ENCODE data around the gene FBXO34.

FBXO34 gene

DNA sequence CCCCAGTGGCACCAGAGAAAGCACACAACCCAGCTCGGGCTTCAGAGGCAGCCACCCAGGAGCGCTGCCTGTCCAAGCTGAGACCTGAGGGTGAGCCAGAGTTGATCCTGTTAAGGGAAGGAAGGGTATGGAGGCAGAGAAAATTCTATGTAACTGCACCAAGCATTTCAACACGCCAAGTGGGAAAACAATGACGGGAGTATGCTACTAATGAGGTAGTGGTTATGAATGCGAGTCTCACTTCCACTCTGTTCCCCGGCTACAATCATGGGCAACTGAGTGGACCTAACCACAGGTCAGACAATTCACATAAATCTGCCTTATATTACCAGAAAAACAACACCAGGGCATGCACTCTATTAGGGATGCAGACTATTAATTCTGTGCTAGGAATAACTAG is 130.5 kb downstream of the FBXO34 start:
- Mint-ChIP-seq H3K9me3 (no peaks in the 10 kb centered on the region), H3K36me3 (ENCODE audit: low read depth) (peaks cover 2% of the 10 kb centered on the region), H3K4me1 (ENCODE audit: low read depth) (peaks cover 7% of the 10 kb centered on the region), H3K27ac (no peak overlapping the region), H3K4me3 (no peak overlapping the region), H3K27me3 (ENCODE audit: low read depth) (no peaks in the 10 kb centered on the region)
- no peak for DNase-seq (ENCODE audit: low spot score)

Measured in T-helper 2 cell treated with Interferon-gamma antibody and Interleukin-4, amounts not matched to agents 5 μg/mL and 100 μg/mL, for 36 hours (primary cell).